Measurements from ENCODE around the gene FBXO2.

The FBXO2 gene

GRCh38 chr1:11654137-11654938 lies at the start of gene FBXO2, which contains the start of gene FBXO44:
Gene FBXO2 (minus strand): TSS chr1:11654429. CDS start chr1:11654340, 89 bp downstream.
Gene FBXO44 (plus strand): TSS chr1:11654877. CDS start chr1:11655836, 959 bp downstream.
- peak; percentile 52 for DNase-seq

- no peak for DNase-seq
Measured at GRCh38 chr1:11703357-11704193, 49.3 kb upstream of the FBXO2 start.

- no peak for DNase-seq
Measured at GRCh38 chr1:11701981-11702803, 48.0 kb upstream of the FBXO2 start.

GRCh38 chr1:11701551-11701961 lies 47.3 kb upstream of the FBXO2 start:
- DNase-seq = no peak

GRCh38 chr1:11700601-11701467 lies 46.6 kb upstream of the FBXO2 start:
- no peak for DNase-seq

GRCh38 chr1:11697893-11698210 lies 43.6 kb upstream of the FBXO2 start:
- no peak for DNase-seq

- no peak for DNase-seq
Measured at GRCh38 chr1:11697188-11697892, 43.1 kb upstream of the FBXO2 start.

- DNase-seq = no peak
Measured at GRCh38 chr1:11695861-11696260, 41.6 kb upstream of the FBXO2 start.

- DNase-seq = no peak
Measured at GRCh38 chr1:11693917-11694316, 39.7 kb upstream of the FBXO2 start.

- no peak for DNase-seq
Measured at GRCh38 chr1:11693024-11693590, 38.9 kb upstream of the FBXO2 start.

GRCh38 chr1:11691928-11692711 lies 37.9 kb upstream of the FBXO2 start:
- no peak for DNase-seq

GRCh38 chr1:11691302-11691914 lies 37.2 kb upstream of the FBXO2 start, which contains the start of gene DRAXIN:
Gene DRAXIN (plus strand): TSS chr1:11691710. CDS start chr1:11706259, 14,549 bp downstream.
- DNase-seq = peak; percentile 74

- peak; percentile 67 for DNase-seq
Measured at GRCh38 chr1:11690397-11691301, 36.4 kb upstream of the FBXO2 start.

GRCh38 chr1:11688506-11688905 lies 34.3 kb upstream of the FBXO2 start:
- DNase-seq = no peak

GRCh38 chr1:11685210-11685752 lies 31.1 kb upstream of the FBXO2 start:
- DNase-seq = no peak

GRCh38 chr1:11684070-11684469 lies 29.8 kb upstream of the FBXO2 start:
- no peak for DNase-seq

GRCh38 chr1:11682799-11683198 lies 28.6 kb upstream of the FBXO2 start:
- no peak for DNase-seq

- DNase-seq = no peak
Measured at GRCh38 chr1:11682287-11682771, 28.1 kb upstream of the FBXO2 start.

All from NCI-H146 (cell line).